ENCODE data around the gene IMPA2.
"Not testable (repeated sequence)": the region's sequence is repeated elsewhere in the genome, so short reads cannot be mapped to it uniquely, and the experiment has no call there.

Gene IMPA2

DNA sequence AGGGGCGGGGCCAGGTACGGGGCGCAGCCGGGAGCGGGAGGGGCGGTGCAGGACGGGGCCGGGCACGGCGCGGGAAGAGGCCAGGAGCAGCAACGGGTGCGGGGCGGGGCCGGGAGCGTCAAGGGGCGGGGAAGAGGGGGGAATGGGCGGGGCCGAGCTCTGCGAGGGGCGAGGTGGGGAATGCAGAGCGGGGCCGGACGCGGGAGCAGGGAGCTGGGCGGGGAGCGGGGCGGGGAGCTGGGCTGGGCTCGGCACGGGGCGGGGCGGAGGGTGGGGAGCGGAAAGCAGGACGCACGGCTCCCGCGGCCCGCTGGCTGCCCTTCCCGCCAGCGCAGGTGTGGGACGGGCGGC, at the start of gene IMPA2:
IMPA2 (plus strand) TSS at position 316 of the 351 bp plus-strand sequence. CDS start 163 bp downstream, outside the sequence.
- H3K36me3 Mint-ChIP-seq (ENCODE audit: low read depth) = peaks cover 9% of the 10 kb centered on the region
- H3K4me1 Mint-ChIP-seq (ENCODE audit: low read depth) = peaks cover 51% of the 10 kb centered on the region
- peak within 1 kb of the TSS; percentile 86 for H3K4me3 Mint-ChIP-seq
- intact Hi-C loops (cut with micrococcal nuclease) = loop anchor here (2.0 to 5.0 kb wide), 3 partner anchors 34 to 326 kb away; partner anchors contain the start of genes CHMP1B and TUBB6
- no peaks in the 10 kb centered on the region for H3K27me3 Mint-ChIP-seq
- H3K9me3 Mint-ChIP-seq = no peaks in the 10 kb centered on the region
- peak within 1 kb of the TSS; percentile 86 for H3K27ac Mint-ChIP-seq

- H3K27ac Mint-ChIP-seq = no peak overlapping the region
- intact Hi-C loops (cut with micrococcal nuclease) = no loop called here
- H3K4me3 Mint-ChIP-seq = no peak overlapping the region
- H3K4me1 Mint-ChIP-seq (ENCODE audit: low read depth) = peaks cover 10% of the 10 kb centered on the region
- no peaks in the 10 kb centered on the region for H3K27me3 Mint-ChIP-seq
- no peaks in the 10 kb centered on the region for H3K9me3 Mint-ChIP-seq
- H3K36me3 Mint-ChIP-seq (ENCODE audit: low read depth) = no peaks in the 10 kb centered on the region
These were observed 48.9 kb upstream of the IMPA2 start for GRCh38 chr18:11932393-11932792.

DNA sequence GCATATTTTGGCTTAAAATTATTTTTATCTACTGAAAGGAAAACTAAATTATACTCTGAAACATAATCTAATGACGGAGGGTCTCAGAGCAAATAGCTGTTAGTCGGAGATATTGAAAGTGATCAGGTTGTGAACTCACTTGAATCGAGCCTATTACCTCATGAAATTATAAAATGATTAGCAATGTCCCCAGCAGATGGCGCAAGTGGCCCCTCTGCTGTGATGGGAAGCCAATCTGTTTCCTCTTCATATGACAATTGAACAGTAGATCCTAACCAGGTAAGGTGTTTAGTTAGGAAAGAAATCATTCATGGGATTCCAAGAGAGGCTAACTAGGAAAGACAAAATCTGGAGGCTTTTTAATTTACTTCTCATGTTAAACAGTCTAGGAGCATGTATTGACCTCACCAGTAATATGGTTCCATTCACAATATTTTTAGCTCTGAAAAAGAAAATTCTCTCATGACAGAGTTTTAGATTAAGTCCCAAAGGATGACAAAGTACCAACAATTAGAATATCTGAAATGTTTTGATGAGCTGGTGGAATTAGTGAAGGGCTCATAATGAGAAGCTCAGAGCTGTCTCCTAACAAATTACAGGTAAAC, 43.3 kb upstream of the IMPA2 start:
- Mint-ChIP-seq H3K9me3 (no peaks in the 10 kb centered on the region), H3K4me3 (no peak overlapping the region), H3K4me1 (ENCODE audit: low read depth) (peaks cover 16% of the 10 kb centered on the region), H3K27me3 (no peaks in the 10 kb centered on the region), H3K27ac (no peak overlapping the region), H3K36me3 (ENCODE audit: low read depth) (no peaks in the 10 kb centered on the region)
- intact Hi-C loops (cut with micrococcal nuclease) = loop anchor here (1.0 to 2.0 kb wide), 3 partner anchors 57 to 205 kb away; no protein-coding TSS in a partner anchor

- intact Hi-C loops (cut with micrococcal nuclease) = no loop called here
- Mint-ChIP-seq H3K4me3 (no peak overlapping the region), H3K9me3 (no peaks in the 10 kb centered on the region), H3K27me3 (no peaks in the 10 kb centered on the region), H3K4me1 (ENCODE audit: low read depth) (peaks cover 18% of the 10 kb centered on the region), H3K27ac (no peak overlapping the region), H3K36me3 (ENCODE audit: low read depth) (no peaks in the 10 kb centered on the region)
These were observed 40.4 kb upstream of the IMPA2 start for GRCh38 chr18:11940956-11941355.

DNA sequence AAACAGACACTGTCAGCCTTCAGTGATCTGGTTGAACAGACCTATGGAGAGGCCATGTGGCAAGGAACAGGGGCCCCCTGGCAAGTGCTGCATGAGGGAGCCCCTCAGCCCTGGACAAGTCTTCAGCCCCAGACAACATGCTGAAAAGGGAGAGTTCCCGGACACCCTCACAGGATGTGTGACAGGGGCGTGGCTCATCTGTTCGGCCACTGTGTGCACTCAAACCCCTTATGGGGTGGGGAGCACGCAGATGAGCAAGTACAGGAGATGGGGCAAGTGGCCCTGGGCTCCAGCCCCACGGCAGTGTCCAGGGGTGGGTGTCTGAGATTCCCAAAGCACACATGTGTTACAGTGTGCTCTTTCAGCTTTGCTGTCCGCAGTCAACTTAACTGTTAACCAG, 37.8 kb upstream of the IMPA2 start:
- Mint-ChIP-seq H3K9me3 (no peaks in the 10 kb centered on the region), H3K27me3 (peaks cover 1% of the 10 kb centered on the region), H3K4me3 (no peak overlapping the region), H3K36me3 (ENCODE audit: low read depth) (no peaks in the 10 kb centered on the region), H3K4me1 (ENCODE audit: low read depth) (peaks cover 24% of the 10 kb centered on the region), H3K27ac (no peak overlapping the region)
- intact Hi-C loops (cut with micrococcal nuclease) = no loop called here

DNA sequence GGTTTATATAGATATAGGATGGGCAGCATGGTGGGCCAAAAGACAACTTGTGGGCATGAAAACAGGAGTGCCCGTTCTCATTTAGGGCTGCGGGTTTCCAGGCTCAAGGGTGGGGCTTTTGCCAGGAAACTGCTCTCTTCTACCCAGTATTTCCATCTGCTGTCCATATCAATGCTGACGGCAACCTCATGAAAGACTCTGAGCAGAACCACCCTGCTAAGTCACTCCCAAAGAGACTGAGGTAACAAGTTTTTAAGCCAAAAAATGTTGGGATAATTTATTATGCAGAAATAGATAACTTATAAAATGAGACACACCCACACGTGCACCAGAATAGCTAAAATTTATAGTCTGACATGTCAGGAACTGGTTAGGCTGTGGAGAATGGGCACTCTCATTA, 37.1 kb upstream of the IMPA2 start:
- Mint-ChIP-seq H3K36me3 (ENCODE audit: low read depth) (no peaks in the 10 kb centered on the region), H3K9me3 (no peaks in the 10 kb centered on the region), H3K27me3 (peaks cover 1% of the 10 kb centered on the region), H3K27ac (no peak overlapping the region), H3K4me1 (ENCODE audit: low read depth) (peaks cover 24% of the 10 kb centered on the region), H3K4me3 (no peak overlapping the region)
- intact Hi-C loops (cut with micrococcal nuclease) = no loop called here

GRCh38 chr18:11944786-11945185, 36.5 kb upstream of the IMPA2 start:
- H3K9me3 Mint-ChIP-seq = no peaks in the 10 kb centered on the region
- no peak overlapping the region for H3K4me3 Mint-ChIP-seq
- H3K27me3 Mint-ChIP-seq = peaks cover 1% of the 10 kb centered on the region
- intact Hi-C loops (cut with micrococcal nuclease) = no loop called here
- H3K36me3 Mint-ChIP-seq (ENCODE audit: low read depth) = no peaks in the 10 kb centered on the region
- peaks cover 24% of the 10 kb centered on the region for H3K4me1 Mint-ChIP-seq (ENCODE audit: low read depth)
- no peak overlapping the region for H3K27ac Mint-ChIP-seq

DNA sequence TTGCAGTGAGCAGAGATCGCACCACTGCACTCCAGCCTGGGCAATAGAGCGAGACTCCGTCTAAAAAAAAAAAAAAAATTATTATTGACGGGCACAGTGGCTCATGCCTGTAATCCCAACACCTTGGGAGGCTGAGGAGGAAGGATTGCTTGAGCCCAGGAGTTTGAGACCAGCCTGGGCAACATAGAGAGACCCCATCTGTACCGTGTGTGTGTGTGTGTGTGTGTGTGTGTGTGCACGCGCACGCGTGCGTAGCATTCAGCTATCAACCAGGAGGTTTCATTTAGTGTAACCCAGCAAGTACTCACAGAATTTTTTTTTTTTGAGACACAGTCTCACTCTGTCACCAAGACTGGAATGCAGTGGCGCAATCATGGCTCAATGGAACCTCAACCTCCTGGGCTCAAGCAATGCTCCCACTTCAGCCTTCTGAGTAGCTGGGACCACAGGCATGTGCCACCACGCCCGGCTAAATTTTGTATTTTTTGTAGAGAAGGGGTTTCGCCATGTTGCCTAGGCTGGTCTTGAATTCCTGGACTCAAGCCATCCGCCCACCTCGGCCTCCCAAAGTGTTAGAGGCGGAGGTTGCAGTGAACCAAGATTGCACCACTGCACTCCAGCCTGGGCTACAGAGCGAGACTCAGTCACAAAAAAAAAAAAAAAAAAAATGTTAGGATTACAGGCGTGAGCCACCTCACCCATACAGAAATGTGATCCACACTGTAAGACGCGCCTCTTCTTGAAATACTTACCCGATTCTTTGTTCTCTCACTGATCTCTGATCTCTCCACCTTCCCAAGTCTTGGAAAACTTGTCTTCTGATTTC, 35.3 kb upstream of the IMPA2 start:
- H3K4me1 Mint-ChIP-seq (ENCODE audit: low read depth) = peaks cover 24% of the 10 kb centered on the region
- not testable (repeated sequence) for H3K27ac Mint-ChIP-seq; H3K27me3 Mint-ChIP-seq; H3K36me3 Mint-ChIP-seq (ENCODE audit: low read depth); H3K4me3 Mint-ChIP-seq; H3K9me3 Mint-ChIP-seq
- intact Hi-C loops (cut with micrococcal nuclease) = loop anchor here (2.0 kb wide), 1 partner anchor 35 kb away; the partner anchor contains the start of gene IMPA2

GRCh38 chr18:11946756-11947155, 34.6 kb upstream of the IMPA2 start:
- Mint-ChIP-seq H3K36me3 (ENCODE audit: low read depth) (no peaks in the 10 kb centered on the region), H3K9me3 (no peaks in the 10 kb centered on the region), H3K27me3 (peaks cover 1% of the 10 kb centered on the region), H3K4me1 (ENCODE audit: low read depth) (peaks cover 24% of the 10 kb centered on the region), H3K27ac (no peak overlapping the region), H3K4me3 (peak overlapping the region; percentile 20)
- intact Hi-C loops (cut with micrococcal nuclease) = loop anchor here (2.0 kb wide), 1 partner anchor 34 kb away; the partner anchor contains the start of gene IMPA2

DNA sequence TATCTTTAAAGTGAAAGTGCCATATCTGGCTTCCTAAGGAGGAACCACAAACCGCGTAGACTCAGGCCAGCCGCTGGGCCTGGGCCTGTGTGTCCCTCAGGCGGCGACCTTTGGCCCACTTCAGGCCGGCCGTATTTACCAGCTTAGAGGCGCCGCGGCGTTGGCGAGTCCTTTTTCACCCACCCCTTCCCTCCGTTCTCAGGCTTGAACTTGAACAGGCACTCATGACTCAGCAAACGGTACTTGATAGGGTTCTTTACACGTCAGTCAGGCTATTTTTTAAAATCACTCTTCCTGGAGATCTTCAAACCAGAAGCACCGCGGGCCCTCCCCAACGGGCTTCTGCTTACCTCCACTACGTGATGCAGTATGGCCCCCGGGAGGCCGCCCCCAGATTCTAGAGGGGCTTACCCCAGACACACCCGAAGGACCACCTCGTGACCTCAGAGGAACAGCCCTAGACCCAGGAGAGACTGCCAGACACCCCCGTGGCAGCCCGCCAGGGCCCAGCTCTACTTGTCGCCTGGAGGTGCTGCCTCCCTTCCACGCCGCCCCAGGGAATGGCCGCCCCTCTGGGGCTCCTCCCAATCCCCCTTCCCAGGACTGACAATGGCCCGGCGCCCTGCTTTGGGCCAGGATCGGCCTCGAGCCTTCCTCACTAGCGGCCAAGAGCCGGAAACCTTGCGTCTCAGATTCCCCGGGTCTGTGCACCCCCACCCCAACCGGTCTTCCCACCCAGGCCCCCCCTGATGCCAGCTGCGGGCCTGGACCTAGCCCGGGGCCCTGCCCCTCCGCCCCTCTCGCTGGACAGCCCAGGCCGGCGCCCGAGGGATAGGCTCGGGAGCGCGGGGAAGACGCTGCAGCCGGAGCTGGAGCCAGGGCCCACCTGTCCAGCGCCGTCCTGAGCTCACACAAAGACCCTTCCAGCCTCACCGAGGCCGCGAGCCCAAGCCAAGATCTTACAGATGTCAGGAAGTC, 33.8 kb upstream of the IMPA2 start:
- H3K27ac Mint-ChIP-seq = peak overlapping the region; percentile 34
- H3K9me3 Mint-ChIP-seq = no peaks in the 10 kb centered on the region

GRCh38 chr18:11948852-11949523, 32.3 kb upstream of the IMPA2 start:
- peaks cover 1% of the 10 kb centered on the region for H3K27me3 Mint-ChIP-seq
- no peaks in the 10 kb centered on the region for H3K9me3 Mint-ChIP-seq
- no peak overlapping the region for H3K4me3 Mint-ChIP-seq
- no peaks in the 10 kb centered on the region for H3K36me3 Mint-ChIP-seq (ENCODE audit: low read depth)
- no peak overlapping the region for H3K27ac Mint-ChIP-seq
- intact Hi-C loops (cut with micrococcal nuclease) = no loop called here
- peaks cover 19% of the 10 kb centered on the region for H3K4me1 Mint-ChIP-seq (ENCODE audit: low read depth)

More for the DNA sequence above, 33.8 kb upstream of the IMPA2 start:
- intact Hi-C loops (cut with micrococcal nuclease) = loop anchor here (2.0 kb wide), 1 partner anchor 33 kb away; the partner anchor contains the start of gene IMPA2
- Mint-ChIP-seq H3K4me3 (peak overlapping the region; percentile 79), H3K36me3 (ENCODE audit: low read depth) (no peaks in the 10 kb centered on the region), H3K27me3 (peaks cover 1% of the 10 kb centered on the region), H3K4me1 (ENCODE audit: low read depth) (peaks cover 20% of the 10 kb centered on the region)

GRCh38 chr18:11950824-11951223, 30.5 kb upstream of the IMPA2 start:
- no peak overlapping the region for H3K4me3 Mint-ChIP-seq
- no peak overlapping the region for H3K27ac Mint-ChIP-seq
- H3K27me3 Mint-ChIP-seq = peaks cover 1% of the 10 kb centered on the region
- peaks cover 28% of the 10 kb centered on the region for H3K4me1 Mint-ChIP-seq (ENCODE audit: low read depth)
- H3K9me3 Mint-ChIP-seq = no peaks in the 10 kb centered on the region
- no peaks in the 10 kb centered on the region for H3K36me3 Mint-ChIP-seq (ENCODE audit: low read depth)
- intact Hi-C loops (cut with micrococcal nuclease) = no loop called here

DNA sequence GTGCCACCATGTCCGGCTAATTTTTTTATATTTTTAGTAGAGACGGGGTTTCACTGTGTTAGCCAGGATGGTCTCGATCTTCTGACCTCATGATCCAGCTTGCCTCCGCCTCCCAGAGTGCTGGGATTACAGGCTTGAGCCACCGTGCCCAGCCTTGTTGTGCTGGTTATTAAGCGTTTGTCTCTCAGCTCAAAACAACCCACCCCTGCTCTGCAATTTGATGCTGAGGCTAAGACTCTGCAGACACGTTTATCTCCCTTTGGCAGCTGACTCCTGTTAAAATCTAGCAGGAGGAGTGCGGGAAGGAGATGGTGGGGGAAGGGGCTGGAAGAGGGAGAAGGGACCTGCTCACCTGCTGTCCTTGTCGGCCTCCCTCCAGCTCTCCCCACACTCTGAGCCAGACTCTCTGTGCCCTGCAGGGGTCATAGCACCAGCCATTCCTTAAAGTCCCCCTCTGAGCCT, 29.9 kb upstream of the IMPA2 start:
- H3K4me3 Mint-ChIP-seq = no peak overlapping the region
- no peaks in the 10 kb centered on the region for H3K36me3 Mint-ChIP-seq (ENCODE audit: low read depth)
- peaks cover 22% of the 10 kb centered on the region for H3K4me1 Mint-ChIP-seq (ENCODE audit: low read depth)
- H3K9me3 Mint-ChIP-seq = peaks cover 2% of the 10 kb centered on the region
- H3K27ac Mint-ChIP-seq = no peak overlapping the region
- intact Hi-C loops (cut with micrococcal nuclease) = no loop called here
- peaks cover 1% of the 10 kb centered on the region for H3K27me3 Mint-ChIP-seq
